Measurements from ENCODE around the gene DENND4A.

- TF ChIP-seq POLR2AphosphoS5 (IDR thresholded peaks at IDR 0.05; ENCODE audit: low read depth, low read length) (0 out of 2 replicates have a peak, but pooled peaks have one; percentile 35), POLR2A (IDR thresholded peaks at IDR 0.05; ENCODE audit: low read depth, low read length) (no peak)
These were observed 147.8 kb downstream of the DENND4A start for GRCh38 chr15:65644282-65644681.

Measured in GM12892 (cell line).